Thyroid gland (tissue), 4 donors: Measurements from ENCODE around the gene OR52D1. TPM values are rescaled to one million over a fixed set of nuclear protein-coding genes. Genes with fewer than 3 reads are reported as not detected.

Experiments
- DNase-seq, 2 donors: peaks; one replicate each; pipeline ENCODE4 v3.0.0-alpha.2; 2019
- H3K27ac ChIP-seq, 3 donors: fragments of 200-600 bp; sonication (generic); 1 replicate in 2 of 3; 2 replicates in 1 of 3; pipeline ENCODE4 v1.5.1; 2016 to 2019; ENCODE audit warnings: mild to moderate bottlenecking in 1 of 3, moderate library complexity in 1 of 3
- H3K27me3 ChIP-seq: fragments of 200-600 bp; sonication (generic); one replicate; pipeline ENCODE4 v1.5.1; 2019
- H3K36me3 ChIP-seq, 2 donors: fragments of 200-600 bp; sonication (generic); one replicate each; pipeline ENCODE4 v1.5.1; 2016 to 2019
- H3K4me1 ChIP-seq, 2 donors: fragments of 200-600 bp; sonication (generic); one replicate each; pipeline ENCODE4 v1.5.1; 2017 to 2019
- H3K4me3 ChIP-seq, 3 donors: fragments of 200-600 bp; sonication (generic); replicated peaks in 1 of 3; 1 replicate in 2 of 3; 2 replicates in 1 of 3; pipeline ENCODE4 v1.5.1; 2016; ENCODE audit warnings: mild to moderate bottlenecking in 1 of 3
- H3K9me3 ChIP-seq: fragments of 200-600 bp; sonication (generic); one replicate; pipeline ENCODE4 v1.5.1; 2017
- CTCF ChIP-seq, 6 experiments: fragments of 200-600 bp in 3 of 6; fragments of 450-650 bp in 3 of 6; sonication (generic) in 3 of 6; IDR thresholded peaks; one replicate each; pipeline ENCODE4 v1.5.1; 2016 to 2019; ENCODE audit warnings: antibody characterized with exemption in 6 of 6, mild to moderate bottlenecking in 2 of 6, inconsistent platforms in 1 of 6, moderate library complexity in 1 of 6
- POLR2A ChIP-seq, 2 donors: fragments of 450-650 bp; IDR thresholded peaks; one replicate each; pipeline ENCODE4 v1.6.1; 2017; ENCODE audit warnings: antibody characterized with exemption in 2 of 2, mild to moderate bottlenecking in 2 of 2, moderate library complexity in 1 of 2
- WGBS, 2 donors: methylation state at CpG; one replicate each; pipeline ENCODE4 v1.1.5; 2017; 5-methylcytosine and 5-hydroxymethylcytosine counted together
- intact Hi-C: fragments of 100-400 bp; cut with DNase I; formaldehyde crosslinking; loops from one replicate; pipeline ENCODE4 v1.15.1; 2023
- total RNA-seq, 4 donors: library from RNA; depleted of rRNA; stranded (reverse); fragments of >200 nt; gene quantifications; one replicate each; pipeline ENCODE4 v1.2.3, GENCODE V29; 2016

OR52D1 gene
- total RNA-seq, 4 donors from 2014 or later: not detected

GRCh38 chr11:5500393-5500801 lies 11.9 kb downstream of the OR52D1 start:
- Histone ChIP-seq H3K27me3 (no peaks in the 10 kb centered on the region), H3K27ac (no peak overlapping the region), H3K36me3 (no peaks in the 10 kb centered on the region), H3K4me3 (no peak overlapping the region), H3K9me3 (no peaks in the 10 kb centered on the region), H3K4me1 (no peaks in the 10 kb centered on the region)
- DNase-seq: no peak
- intact Hi-C loops: no loop called here
- TF ChIP-seq POLR2A (IDR thresholded peaks at IDR 0.05): no peak
- no peak for TF ChIP-seq CTCF (IDR thresholded peaks at IDR 0.05)
- WGBS, 2 donors: 80 to 89% methylated on average over 6 of the region's 6 CpGs

- Histone ChIP-seq H3K27me3 (no peaks in the 10 kb centered on the region), H3K4me3 (no peak overlapping the region), H3K27ac (no peak overlapping the region), H3K4me1 (no peaks in the 10 kb centered on the region), H3K36me3 (no peaks in the 10 kb centered on the region), H3K9me3 (no peaks in the 10 kb centered on the region)
- DNase-seq: no peak
- TF ChIP-seq POLR2A (IDR thresholded peaks at IDR 0.05): no peak
- no peak for TF ChIP-seq CTCF (IDR thresholded peaks at IDR 0.05)
- intact Hi-C loops: no loop called here
- WGBS, 2 donors: 77 to 88% methylated on average over 2 of the region's 2 CpGs
These were observed 16.0 kb downstream of the OR52D1 start for GRCh38 chr11:5504403-5504921.

- TF ChIP-seq CTCF (IDR thresholded peaks at IDR 0.05): no peak
- TF ChIP-seq POLR2A (IDR thresholded peaks at IDR 0.05): no peak
- intact Hi-C loops: no loop called here
- H3K4me1 ChIP-seq: no peaks in the 10 kb centered on the region
- H3K9me3 ChIP-seq: no peaks in the 10 kb centered on the region
- H3K4me3 ChIP-seq: no peak overlapping the region
- 85 to 90% methylated on average over 9 of the region's 9 CpGs for WGBS, 2 donors
- no peaks in the 10 kb centered on the region for H3K27me3 ChIP-seq
- no peaks in the 10 kb centered on the region for H3K36me3 ChIP-seq
- DNase-seq: no peak
- H3K27ac ChIP-seq: no peak overlapping the region
These were observed 17.0 kb downstream of the OR52D1 start for GRCh38 chr11:5505363-5506048.

- intact Hi-C loops: no loop called here
These were observed 18.9 kb downstream of the OR52D1 start for GRCh38 chr11:5507177-5507932.

More at GRCh38 chr11:5507177-5507932, 18.9 kb downstream of the OR52D1 start:
- Histone ChIP-seq H3K36me3 (no peaks in the 10 kb centered on the region), H3K27ac (no peak overlapping the region), H3K4me1 (no peaks in the 10 kb centered on the region), H3K9me3 (no peaks in the 10 kb centered on the region), H3K27me3 (no peaks in the 10 kb centered on the region), H3K4me3 (no peak overlapping the region)
- no peak for TF ChIP-seq CTCF (IDR thresholded peaks at IDR 0.05)
- TF ChIP-seq POLR2A (IDR thresholded peaks at IDR 0.05): no peak
- DNase-seq: no peak
- WGBS, 2 donors: 84 to 90% methylated on average over 9 of the region's 9 CpGs
